AG04449 (cell line): ENCODE measurements around the gene CDK6.

ENCODE experiments used
- CTCF ChIA-PET: fragments of 350-600 bp; formaldehyde crosslinking; extraction: SDS; loops from one replicate; lab custom pipeline; 2021; ENCODE audit warnings: antibody characterized with exemption; lab: Yijun Ruan, JAX
- POLR2A ChIA-PET: fragments of 400-600, 350-600 bp; formaldehyde crosslinking; extraction: SDS; loops from one replicate; lab custom pipeline; 2020; ENCODE audit warnings: antibody characterized with exemption, inconsistent platforms; lab: Yijun Ruan, JAX
- DNase-seq: peaks from one replicate; pipeline ENCODE4 v3.0.0-alpha.2; 2010; ENCODE audit warnings: low read depth, low spot score
- H3K4me3 ChIP-seq: 2 replicates; pipeline ENCODE4 v1.5.1; 2011; ENCODE audit warnings: low read depth, mild to moderate bottlenecking, control low read depth, low read length
- TF ChIP-seq, protein P1 (sequence below): IDR thresholded peaks from one replicate; pipeline ENCODE4 v1.5.1; 2011; ENCODE audit warnings: mild to moderate bottlenecking, moderate library complexity, low read length, control low read depth, inconsistent platforms; ENCODE audit not compliant: insufficient read depth; ENCODE audit errors: missing control alignments

Gene CDK6

GRCh38 chr7:92691578-92691977 is 144.8 kb downstream of the CDK6 start:
- TF ChIP-seq, protein P1, sequence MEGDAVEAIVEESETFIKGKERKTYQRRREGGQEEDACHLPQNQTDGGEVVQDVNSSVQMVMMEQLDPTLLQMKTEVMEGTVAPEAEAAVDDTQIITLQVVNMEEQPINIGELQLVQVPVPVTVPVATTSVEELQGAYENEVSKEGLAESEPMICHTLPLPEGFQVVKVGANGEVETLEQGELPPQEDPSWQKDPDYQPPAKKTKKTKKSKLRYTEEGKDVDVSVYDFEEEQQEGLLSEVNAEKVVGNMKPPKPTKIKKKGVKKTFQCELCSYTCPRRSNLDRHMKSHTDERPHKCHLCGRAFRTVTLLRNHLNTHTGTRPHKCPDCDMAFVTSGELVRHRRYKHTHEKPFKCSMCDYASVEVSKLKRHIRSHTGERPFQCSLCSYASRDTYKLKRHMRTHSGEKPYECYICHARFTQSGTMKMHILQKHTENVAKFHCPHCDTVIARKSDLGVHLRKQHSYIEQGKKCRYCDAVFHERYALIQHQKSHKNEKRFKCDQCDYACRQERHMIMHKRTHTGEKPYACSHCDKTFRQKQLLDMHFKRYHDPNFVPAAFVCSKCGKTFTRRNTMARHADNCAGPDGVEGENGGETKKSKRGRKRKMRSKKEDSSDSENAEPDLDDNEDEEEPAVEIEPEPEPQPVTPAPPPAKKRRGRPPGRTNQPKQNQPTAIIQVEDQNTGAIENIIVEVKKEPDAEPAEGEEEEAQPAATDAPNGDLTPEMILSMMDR, result peak; percentile 37
- POLR2A ChIA-PET, result no interaction called here
- H3K4me3 ChIP-seq, result no peak overlapping the region
- CTCF ChIA-PET, result interaction anchor here (1.4 kb wide), 1 partner anchor 141 kb away, joined by 3 read pairs; no protein-coding TSS in a partner anchor
- no peak for DNase-seq

DNA sequence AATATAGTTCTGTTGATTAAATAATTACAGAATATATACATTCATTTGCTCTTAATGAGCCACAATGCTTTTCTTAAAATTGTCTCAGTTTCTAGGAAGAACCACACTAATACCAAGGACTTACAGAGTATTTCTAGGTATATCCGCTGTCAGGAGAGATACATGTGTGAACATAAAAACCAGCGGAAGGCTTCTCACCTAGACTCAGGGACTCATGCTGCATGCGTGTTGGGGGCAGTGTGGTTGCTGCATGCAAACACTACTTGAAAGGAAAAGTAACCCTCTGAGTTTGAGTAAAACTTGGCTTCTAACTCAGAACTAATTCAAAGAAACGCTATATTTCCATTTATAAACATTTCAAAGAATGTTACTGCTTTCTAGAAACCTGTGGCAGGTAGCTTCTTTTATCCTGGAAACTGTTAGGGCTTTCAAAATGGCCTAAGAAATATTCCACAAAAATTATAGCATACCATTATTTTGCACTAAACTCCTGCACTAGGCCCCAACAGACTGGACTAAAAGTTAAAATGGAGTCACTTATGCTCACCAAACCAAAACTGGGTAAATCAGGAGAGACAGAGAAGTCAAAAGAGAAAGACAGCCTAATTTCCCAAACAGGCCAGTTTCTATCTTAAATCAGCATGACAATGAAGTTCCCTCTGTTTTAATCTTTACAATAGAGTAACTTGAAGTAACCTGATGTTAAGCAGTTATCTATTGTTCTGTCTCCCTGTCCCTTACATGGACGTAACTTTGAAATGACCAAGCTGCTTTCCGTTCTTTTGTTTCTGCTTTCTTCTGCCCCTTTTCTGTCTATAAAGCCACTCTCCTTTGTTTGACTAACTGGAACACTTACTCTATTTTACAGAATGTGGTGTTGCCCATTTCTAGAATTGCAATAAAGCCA is 151.0 kb downstream of the CDK6 start:
- POLR2A ChIA-PET, result no interaction called here
- H3K4me3 ChIP-seq, result no peak overlapping the region
- TF ChIP-seq, protein P1, result no peak
- DNase-seq, result no peak
- CTCF ChIA-PET, result no interaction called here

- ChIA-PET POLR2A (no interaction called here), CTCF (interaction anchor here (1.5 kb wide), 1 partner anchor 11 kb away, joined by 5 read pairs; no protein-coding TSS in a partner anchor)
- no peak overlapping the region for H3K4me3 ChIP-seq
- TF ChIP-seq, protein P1, result no peak
- no peak for DNase-seq
Measured at GRCh38 chr7:92684274-92684673, 152.1 kb downstream of the CDK6 start.

- no peak for DNase-seq
- ChIA-PET POLR2A (no interaction called here), CTCF (interaction anchor here (0.8 to 1.5 kb wide), 2 partner anchors 12 to 62 kb away, joined by 3 to 5 read pairs; no protein-coding TSS in a partner anchor)
- H3K4me3 ChIP-seq, result no peak overlapping the region
- TF ChIP-seq, protein P1, result no peak
Measured at GRCh38 chr7:92682903-92683539, 153.4 kb downstream of the CDK6 start.

- H3K4me3 ChIP-seq, result no peak overlapping the region
- POLR2A ChIA-PET, result no interaction called here
- TF ChIP-seq, protein P1, result no peak
- no peak for DNase-seq
- CTCF ChIA-PET, result no interaction called here
Measured at GRCh38 chr7:92682330-92682729, 154.0 kb downstream of the CDK6 start.

DNA sequence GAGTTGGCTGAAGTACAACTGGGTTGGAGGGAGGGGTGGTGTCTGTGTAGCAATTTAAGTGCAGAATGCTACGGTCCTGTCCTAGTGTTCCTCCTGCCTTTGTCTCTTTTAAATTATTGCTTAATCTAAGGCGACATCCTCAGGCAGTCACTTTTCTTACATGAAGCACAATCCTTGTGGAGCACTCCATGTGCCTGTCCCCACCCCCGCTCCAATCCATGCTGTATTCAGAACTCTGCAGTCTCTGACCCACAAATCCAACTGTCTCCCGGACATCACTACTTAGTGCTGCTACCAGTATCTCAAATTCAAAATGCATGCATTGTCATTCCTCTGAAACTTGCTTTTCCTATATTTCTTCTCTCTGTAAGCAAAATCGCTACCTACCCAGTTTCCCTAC is 154.7 kb downstream of the CDK6 start:
- POLR2A ChIA-PET, result no interaction called here
- no peak for DNase-seq
- TF ChIP-seq, protein P1, result no peak
- CTCF ChIA-PET, result interaction anchor here (1.0 kb wide), 1 partner anchor 152 kb away, joined by 3 read pairs; no protein-coding TSS in a partner anchor
- H3K4me3 ChIP-seq, result no peak overlapping the region
